HFFc6 (cell line): ENCODE data around the gene MVK. TPM values are rescaled to one million over a fixed set of nuclear protein-coding genes. Genes with fewer than 3 reads are reported as not detected.

Source experiments
- DNase-seq: peaks from one replicate; pipeline ENCODE4 v3.0.0-alpha.2; 2018
- H3K27ac Mint-ChIP-seq: 2 replicates; pipeline ENCODE4 v1.8.0; 2020; ENCODE audit warnings: mild to moderate bottlenecking, mixed read lengths
- H3K27me3 Mint-ChIP-seq: 2 replicates; pipeline ENCODE4 v1.8.0; 2021; ENCODE audit warnings: mild to moderate bottlenecking, moderate library complexity, mixed read lengths; ENCODE audit not compliant: insufficient read depth
- H3K36me3 Mint-ChIP-seq: 2 replicates; pipeline ENCODE4 v1.8.0; 2021; ENCODE audit warnings: low read depth, mixed read lengths
- H3K4me1 Mint-ChIP-seq: 2 replicates; pipeline ENCODE4 v1.8.0; 2020; ENCODE audit warnings: low read depth, mixed read lengths
- H3K4me3 Mint-ChIP-seq: 2 replicates; pipeline ENCODE4 v1.8.0; 2020; ENCODE audit warnings: mild to moderate bottlenecking, moderate library complexity, mixed read lengths
- H3K9me3 Mint-ChIP-seq: 2 replicates; pipeline ENCODE4 v1.8.0; 2020; ENCODE audit warnings: mild to moderate bottlenecking, mixed read lengths
- total RNA-seq, 6 experiments: library from RNA; stranded (reverse); fragmentation: NEBNext Ultra II Directional; extraction: Animal tissue kit (Norgen Biotek cat#: 25700); gene quantifications; 2 replicates in 1 of 6; 3 replicates in 5 of 6; pipeline ENCODE4 v1.2.3, GENCODE V29; 2021
- TF ChIP-seq, protein P1 (sequence below): fragments of 200-600 bp; sonication (generic); IDR thresholded peaks from 2 replicates; pipeline ENCODE4 v1.5.0; 2021; ENCODE audit warnings: antibody characterized with exemption, mild to moderate bottlenecking

The MVK gene
- total RNA-seq, 6 experiments from 2014 or later: 7.1 to 10.4 (median 7.9) TPM

DNA sequence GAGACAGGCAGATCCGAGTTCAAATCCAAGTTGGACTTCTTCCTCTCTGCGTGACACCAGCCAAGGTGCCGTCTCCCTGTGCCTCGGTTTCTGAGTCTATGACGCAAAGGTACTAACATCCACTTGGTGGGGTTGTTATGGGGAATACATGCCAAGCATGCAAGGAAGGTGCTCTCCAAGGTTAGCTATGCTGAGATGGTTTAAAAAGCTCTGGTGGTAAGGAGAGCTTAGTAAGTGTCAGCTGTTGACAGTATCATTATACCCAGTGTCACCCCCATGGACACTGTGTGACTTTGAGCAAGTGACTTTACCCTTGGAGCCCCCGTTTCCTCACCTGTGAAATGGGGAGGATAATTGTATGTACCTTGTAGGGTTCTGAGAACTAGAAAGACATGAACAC, 22.5 kb upstream of the MVK start:
- no peaks in the 10 kb centered on the region for H3K36me3 Mint-ChIP-seq
- no peaks in the 10 kb centered on the region for H3K9me3 Mint-ChIP-seq
- peaks cover 29% of the 10 kb centered on the region for H3K27me3 Mint-ChIP-seq
- no peak overlapping the region for H3K4me3 Mint-ChIP-seq
- no peaks in the 10 kb centered on the region for H3K4me1 Mint-ChIP-seq
- DNase-seq: no peak
- TF ChIP-seq, protein P1, sequence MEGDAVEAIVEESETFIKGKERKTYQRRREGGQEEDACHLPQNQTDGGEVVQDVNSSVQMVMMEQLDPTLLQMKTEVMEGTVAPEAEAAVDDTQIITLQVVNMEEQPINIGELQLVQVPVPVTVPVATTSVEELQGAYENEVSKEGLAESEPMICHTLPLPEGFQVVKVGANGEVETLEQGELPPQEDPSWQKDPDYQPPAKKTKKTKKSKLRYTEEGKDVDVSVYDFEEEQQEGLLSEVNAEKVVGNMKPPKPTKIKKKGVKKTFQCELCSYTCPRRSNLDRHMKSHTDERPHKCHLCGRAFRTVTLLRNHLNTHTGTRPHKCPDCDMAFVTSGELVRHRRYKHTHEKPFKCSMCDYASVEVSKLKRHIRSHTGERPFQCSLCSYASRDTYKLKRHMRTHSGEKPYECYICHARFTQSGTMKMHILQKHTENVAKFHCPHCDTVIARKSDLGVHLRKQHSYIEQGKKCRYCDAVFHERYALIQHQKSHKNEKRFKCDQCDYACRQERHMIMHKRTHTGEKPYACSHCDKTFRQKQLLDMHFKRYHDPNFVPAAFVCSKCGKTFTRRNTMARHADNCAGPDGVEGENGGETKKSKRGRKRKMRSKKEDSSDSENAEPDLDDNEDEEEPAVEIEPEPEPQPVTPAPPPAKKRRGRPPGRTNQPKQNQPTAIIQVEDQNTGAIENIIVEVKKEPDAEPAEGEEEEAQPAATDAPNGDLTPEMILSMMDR: no peak
- no peak overlapping the region for H3K27ac Mint-ChIP-seq

DNA sequence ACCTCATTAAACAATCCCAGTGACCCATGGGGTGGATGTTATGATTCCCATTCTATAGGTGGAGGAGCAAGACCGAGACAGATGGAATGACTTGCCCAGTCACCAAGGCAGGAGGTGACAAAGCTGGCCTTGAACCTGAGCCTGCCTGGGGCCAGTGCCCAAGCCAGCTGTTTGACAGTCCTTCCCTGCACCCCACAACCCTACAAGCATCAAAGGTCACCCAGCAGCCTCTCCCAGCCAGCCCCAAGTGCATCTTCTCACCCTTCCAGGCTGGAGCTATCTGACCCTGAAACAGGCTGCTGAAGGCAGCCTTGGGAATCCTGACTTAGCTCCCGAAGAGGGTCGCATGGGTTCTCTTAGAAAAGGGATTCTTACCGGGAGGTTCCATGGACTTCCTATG, 20.6 kb upstream of the MVK start:
- Mint-ChIP-seq H3K4me3 (no peak overlapping the region), H3K27ac (no peak overlapping the region), H3K36me3 (no peaks in the 10 kb centered on the region), H3K27me3 (peaks cover 29% of the 10 kb centered on the region), H3K4me1 (no peaks in the 10 kb centered on the region), H3K9me3 (no peaks in the 10 kb centered on the region)
- DNase-seq: no peak
- TF ChIP-seq, protein P1: no peak

DNA sequence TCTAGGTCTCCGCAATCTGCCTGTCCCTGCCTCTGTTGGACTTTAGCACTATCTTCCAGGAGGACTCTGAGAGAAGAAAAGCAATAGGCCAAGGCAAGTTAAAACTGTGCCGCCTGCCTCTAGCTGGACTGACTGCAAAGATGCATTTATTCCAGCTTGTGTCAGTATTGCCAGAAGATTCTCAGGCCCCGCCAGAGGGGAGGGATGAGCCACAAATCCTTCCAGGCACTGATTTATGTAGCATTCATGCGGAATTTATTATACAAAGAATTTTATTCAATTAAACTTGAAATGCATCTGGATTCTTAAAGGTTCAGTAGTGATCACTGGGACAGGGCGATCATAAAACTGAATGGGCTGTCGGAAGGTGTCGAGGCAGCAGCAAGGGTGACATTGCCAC, 20.1 kb upstream of the MVK start:
- H3K36me3 Mint-ChIP-seq: no peaks in the 10 kb centered on the region
- no peak overlapping the region for H3K27ac Mint-ChIP-seq

DNA sequence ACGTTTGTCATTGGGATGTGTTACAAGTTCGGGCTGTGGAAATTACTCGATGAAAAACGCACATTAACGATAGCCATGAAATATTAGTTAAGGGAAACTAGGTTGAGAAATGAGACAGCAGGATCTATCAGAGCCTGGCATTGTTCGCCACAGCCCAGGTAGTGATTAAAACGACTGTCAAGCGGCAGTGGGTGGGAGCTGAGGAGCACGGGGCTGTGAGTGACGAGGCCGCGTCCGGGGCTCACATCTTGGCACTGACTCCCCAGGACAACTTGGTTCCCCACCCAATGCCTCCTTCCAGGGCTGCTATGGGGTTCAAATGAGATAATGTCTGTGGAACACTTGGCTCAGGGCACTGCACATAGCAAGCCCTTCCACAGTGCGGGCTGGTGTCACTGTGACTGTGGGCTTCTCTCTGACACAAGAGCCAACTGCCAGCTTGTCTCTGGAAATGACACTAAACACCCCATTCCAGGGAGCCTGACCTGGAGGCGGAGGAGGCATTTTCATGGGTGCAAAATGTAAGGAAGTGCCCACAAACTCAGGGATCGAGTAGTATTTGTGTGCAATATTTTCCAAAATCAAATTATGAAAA, 19.6 kb upstream of the MVK start:
- peaks cover 24% of the 10 kb centered on the region for H3K27me3 Mint-ChIP-seq
- DNase-seq: no peak
- no peak overlapping the region for H3K4me3 Mint-ChIP-seq
- H3K4me1 Mint-ChIP-seq: no peaks in the 10 kb centered on the region
- TF ChIP-seq, protein P1: no peak
- no peaks in the 10 kb centered on the region for H3K9me3 Mint-ChIP-seq
- H3K36me3 Mint-ChIP-seq: no peaks in the 10 kb centered on the region
- no peak overlapping the region for H3K27ac Mint-ChIP-seq

More for the DNA sequence above, 20.1 kb upstream of the MVK start:
- Mint-ChIP-seq H3K4me1 (no peaks in the 10 kb centered on the region), H3K4me3 (no peak overlapping the region), H3K27me3 (peaks cover 24% of the 10 kb centered on the region), H3K9me3 (no peaks in the 10 kb centered on the region)
- DNase-seq: no peak
- TF ChIP-seq, protein P1: no peak

DNA sequence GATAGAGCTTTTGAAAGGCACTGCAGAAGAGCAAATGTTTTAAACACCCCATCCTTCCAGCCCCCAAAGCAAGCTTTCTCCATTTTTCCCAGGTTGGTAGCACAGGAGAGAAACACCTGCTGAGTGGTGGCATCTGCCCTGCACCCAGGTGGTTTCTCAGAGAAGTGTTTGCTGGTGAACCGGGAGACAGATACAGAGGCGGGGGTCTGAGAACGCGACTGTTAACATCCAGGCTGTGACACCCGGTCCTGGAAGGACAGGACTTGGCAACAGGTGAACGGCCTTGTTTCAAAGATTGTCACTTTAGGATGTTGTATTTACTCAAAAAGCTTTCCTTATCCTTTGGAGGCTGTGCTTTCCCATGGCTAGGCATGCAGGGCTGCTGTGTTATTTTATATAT, 18.8 kb upstream of the MVK start:
- DNase-seq: no peak
- Mint-ChIP-seq H3K4me1 (no peaks in the 10 kb centered on the region), H3K9me3 (no peaks in the 10 kb centered on the region), H3K36me3 (no peaks in the 10 kb centered on the region), H3K27ac (no peak overlapping the region), H3K27me3 (peaks cover 22% of the 10 kb centered on the region), H3K4me3 (no peak overlapping the region)
- TF ChIP-seq, protein P1: no peak
